Activated naive CD8-positive, alpha-beta T cell treated with anti-CD3 and anti-CD28 coated beads for 36 hours (primary cell): Measurements from ENCODE around the gene CLDN19. TPM values are rescaled to one million over a fixed set of nuclear protein-coding genes. Genes with fewer than 3 reads are reported as not detected.
"Not testable (repeated sequence)": the region's sequence is repeated elsewhere in the genome, so short reads cannot be mapped to it uniquely, and the experiment has no call there.

Experiments
- DNase-seq: peaks from one replicate; pipeline ENCODE4 v3.0.0; 2021
- H3K27ac Mint-ChIP-seq: one replicate; pipeline ENCODE4 v1.8.0; 2022; ENCODE audit warnings: mild to moderate bottlenecking, moderate library complexity, mixed read lengths
- H3K27me3 Mint-ChIP-seq: one replicate; pipeline ENCODE4 v1.8.0; 2022; ENCODE audit warnings: mild to moderate bottlenecking, mixed read lengths
- H3K36me3 Mint-ChIP-seq: one replicate; pipeline ENCODE4 v1.8.0; 2021; ENCODE audit warnings: mild to moderate bottlenecking, mixed read lengths
- H3K4me1 Mint-ChIP-seq: one replicate; pipeline ENCODE4 v1.8.0; 2021; ENCODE audit warnings: mixed read lengths
- H3K4me3 Mint-ChIP-seq: one replicate; pipeline ENCODE4 v1.8.0; 2022; ENCODE audit warnings: mild to moderate bottlenecking, moderate library complexity, mixed read lengths
- H3K9me3 Mint-ChIP-seq: one replicate; pipeline ENCODE4 v1.8.0; 2022; ENCODE audit warnings: mixed read lengths
- total RNA-seq, 2 experiments: library from RNA; stranded (reverse); gene quantifications; one replicate each; pipeline ENCODE4 v1.2.3, GENCODE V29; 2021

CLDN19 gene
- total RNA-seq, 2 experiments from 2014 or later = not detected

- H3K27ac Mint-ChIP-seq = peak within 1 kb of the TSS; percentile 93
- peaks cover 21% of the 10 kb centered on the region for H3K36me3 Mint-ChIP-seq
- H3K4me1 Mint-ChIP-seq = peaks cover 33% of the 10 kb centered on the region
These were observed 26.9 kb upstream of the CLDN19 start, which contains the start of the genes C1orf50 and P3H1 for GRCh38 chr1:42766741-42767509. TSS of gene C1orf50 (plus strand) at chr1:42767249. CDS start at chr1:42767312, 63 bp downstream. TSS of gene P3H1 (minus strand) at chr1:42767028. CDS start at chr1:42766971, 57 bp downstream.

GRCh38 chr1:42765832-42766740, 26.1 kb upstream of the CLDN19 start:
- DNase-seq = peak; percentile 72
- Mint-ChIP-seq H3K27ac (no peak overlapping the region), H3K4me1 (peaks cover 32% of the 10 kb centered on the region), H3K36me3 (peaks cover 20% of the 10 kb centered on the region), H3K27me3 (no peaks in the 10 kb centered on the region), H3K9me3 (no peaks in the 10 kb centered on the region), H3K4me3 (no peak overlapping the region)

More at GRCh38 chr1:42766741-42767509, 26.9 kb upstream of the CLDN19 start, which contains the start of the genes C1orf50 and P3H1:
- peak; percentile 100 for DNase-seq
- Mint-ChIP-seq H3K4me3 (no peak within 1 kb of the TSS), H3K9me3 (no peaks in the 10 kb centered on the region), H3K27me3 (no peaks in the 10 kb centered on the region)

GRCh38 chr1:42765269-42765668, 25.2 kb upstream of the CLDN19 start:
- H3K27me3 Mint-ChIP-seq = no peaks in the 10 kb centered on the region
- H3K9me3 Mint-ChIP-seq = no peaks in the 10 kb centered on the region

GRCh38 chr1:42762269-42762668, 22.2 kb upstream of the CLDN19 start:
- DNase-seq = no peak
- H3K4me3 Mint-ChIP-seq = no peak overlapping the region
- H3K4me1 Mint-ChIP-seq = peaks cover 4% of the 10 kb centered on the region
- no peak overlapping the region for H3K27ac Mint-ChIP-seq
- H3K36me3 Mint-ChIP-seq = peaks cover 9% of the 10 kb centered on the region
- H3K9me3 Mint-ChIP-seq = no peaks in the 10 kb centered on the region
- H3K27me3 Mint-ChIP-seq = no peaks in the 10 kb centered on the region

More at GRCh38 chr1:42765269-42765668, 25.2 kb upstream of the CLDN19 start:
- Mint-ChIP-seq H3K4me3 (no peak overlapping the region), H3K27ac (no peak overlapping the region), H3K4me1 (peaks cover 25% of the 10 kb centered on the region), H3K36me3 (peaks cover 14% of the 10 kb centered on the region)
- no peak for DNase-seq

GRCh38 chr1:42761567-42761966, 21.5 kb upstream of the CLDN19 start:
- no peak for DNase-seq
- Mint-ChIP-seq H3K27ac (no peak overlapping the region), H3K4me3 (no peak overlapping the region), H3K4me1 (peaks cover 4% of the 10 kb centered on the region), H3K27me3 (no peaks in the 10 kb centered on the region), H3K36me3 (peaks cover 13% of the 10 kb centered on the region), H3K9me3 (no peaks in the 10 kb centered on the region)

GRCh38 chr1:42759114-42759513, 19.1 kb upstream of the CLDN19 start:
- peaks cover 4% of the 10 kb centered on the region for H3K4me1 Mint-ChIP-seq
- peaks cover 17% of the 10 kb centered on the region for H3K36me3 Mint-ChIP-seq
- DNase-seq = no peak
- H3K27ac Mint-ChIP-seq = no peak overlapping the region
- H3K9me3 Mint-ChIP-seq = no peaks in the 10 kb centered on the region
- no peak overlapping the region for H3K4me3 Mint-ChIP-seq
- no peaks in the 10 kb centered on the region for H3K27me3 Mint-ChIP-seq

GRCh38 chr1:42758641-42759040, 18.6 kb upstream of the CLDN19 start:
- H3K27me3 Mint-ChIP-seq = no peaks in the 10 kb centered on the region
- H3K9me3 Mint-ChIP-seq = no peaks in the 10 kb centered on the region
- DNase-seq = no peak
- no peak overlapping the region for H3K4me3 Mint-ChIP-seq
- H3K4me1 Mint-ChIP-seq = peaks cover 4% of the 10 kb centered on the region
- H3K36me3 Mint-ChIP-seq = peaks cover 20% of the 10 kb centered on the region
- H3K27ac Mint-ChIP-seq = no peak overlapping the region

GRCh38 chr1:42757892-42758275, 17.8 kb upstream of the CLDN19 start:
- Mint-ChIP-seq H3K4me1 (peaks cover 4% of the 10 kb centered on the region), H3K27ac (no peak overlapping the region), H3K4me3 (no peak overlapping the region), H3K9me3 (no peaks in the 10 kb centered on the region), H3K27me3 (no peaks in the 10 kb centered on the region), H3K36me3 (peaks cover 20% of the 10 kb centered on the region)
- no peak for DNase-seq

GRCh38 chr1:42756956-42757891, 17.2 kb upstream of the CLDN19 start:
- peaks cover 26% of the 10 kb centered on the region for H3K36me3 Mint-ChIP-seq
- peaks cover under 1% of the 10 kb centered on the region for H3K4me1 Mint-ChIP-seq
- H3K4me3 Mint-ChIP-seq = no peak overlapping the region
- DNase-seq = no peak
- no peaks in the 10 kb centered on the region for H3K27me3 Mint-ChIP-seq
- no peaks in the 10 kb centered on the region for H3K9me3 Mint-ChIP-seq
- no peak overlapping the region for H3K27ac Mint-ChIP-seq

- Mint-ChIP-seq H3K9me3 (peaks cover 5% of the 10 kb centered on the region), H3K4me1 (peaks cover 1% of the 10 kb centered on the region), H3K36me3 (peaks cover 37% of the 10 kb centered on the region), H3K27ac (no peak overlapping the region), H3K4me3 (no peak overlapping the region), H3K27me3 (no peaks in the 10 kb centered on the region)
- DNase-seq = no peak
These were observed 13.0 kb upstream of the CLDN19 start for GRCh38 chr1:42753070-42753469.

GRCh38 chr1:42752284-42752683, 12.2 kb upstream of the CLDN19 start:
- Mint-ChIP-seq H3K4me3 (no peak overlapping the region), H3K27ac (no peak overlapping the region), H3K4me1 (peaks cover 1% of the 10 kb centered on the region), H3K27me3 (no peaks in the 10 kb centered on the region), H3K36me3 (peaks cover 32% of the 10 kb centered on the region), H3K9me3 (peaks cover 5% of the 10 kb centered on the region)
- no peak for DNase-seq

GRCh38 chr1:42751511-42752070, 11.6 kb upstream of the CLDN19 start:
- H3K4me1 Mint-ChIP-seq, H3K27ac Mint-ChIP-seq, H3K4me3 Mint-ChIP-seq, H3K27me3 Mint-ChIP-seq, DNase-seq, H3K9me3 Mint-ChIP-seq: not testable (repeated sequence)
- peaks cover 28% of the 10 kb centered on the region for H3K36me3 Mint-ChIP-seq

GRCh38 chr1:42750041-42750440, 10.0 kb upstream of the CLDN19 start:
- Mint-ChIP-seq H3K27ac (no peak overlapping the region), H3K9me3 (peaks cover 5% of the 10 kb centered on the region), H3K4me3 (no peak overlapping the region), H3K36me3 (peaks cover 26% of the 10 kb centered on the region), H3K4me1 (peaks cover 1% of the 10 kb centered on the region), H3K27me3 (no peaks in the 10 kb centered on the region)
- no peak for DNase-seq
